SU-DHL-6 (cell line): ENCODE results near the gene SPATA16.

Experiments used
- H2AFZ ChIP-seq: fragments of 200-600 bp; sonication (generic); 2 replicates; pipeline ENCODE4 v1.6.1; 2014; ENCODE audit warnings: low read depth, mild to moderate bottlenecking, moderate library complexity, mixed read lengths, antibody characterized with exemption, low read length; ENCODE audit not compliant: severe bottlenecking
- H3F3A ChIP-seq: fragments of 200-600 bp; shearing (Covaris generic); 2 replicates; pipeline ENCODE4 v1.6.0; 2016; ENCODE audit warnings: antibody characterized with exemption, mild to moderate bottlenecking; ENCODE audit not compliant: insufficient read depth
- H3K27ac ChIP-seq: fragments of 200-600 bp; sonication (generic); 2 replicates; pipeline ENCODE4 v1.5.1; 2016; ENCODE audit warnings: low read depth, mild to moderate bottlenecking, low read length, moderate library complexity, mixed read lengths
- H3K27me3 ChIP-seq: fragments of 200-600 bp; sonication (generic), shearing (Covaris generic); 2 replicates; pipeline ENCODE4 v1.6.0; 2014; ENCODE audit warnings: mild to moderate bottlenecking, low read length
- H3K36me3 ChIP-seq: fragments of 200-600 bp; sonication (generic); 2 replicates; pipeline ENCODE4 v1.6.1; 2014; ENCODE audit warnings: mild to moderate bottlenecking, low read length, mixed read lengths
- H3K4me2 ChIP-seq: fragments of 300-600, 200-600 bp; shearing (Covaris generic), sonication (generic); 2 replicates; pipeline ENCODE4 v1.6.0; 2014; ENCODE audit warnings: low read length, low read depth, mild to moderate bottlenecking; ENCODE audit not compliant: poor library complexity, severe bottlenecking
- H3K4me3 ChIP-seq: fragments of 200-600 bp; sonication (generic); 2 replicates; pipeline ENCODE4 v1.5.1; 2014; ENCODE audit warnings: antibody characterized with exemption, low read length, mild to moderate bottlenecking, mixed read lengths; ENCODE audit not compliant: insufficient read depth, poor library complexity, severe bottlenecking
- H3K79me2 ChIP-seq: fragments of 200-600 bp; sonication (generic); 2 replicates; pipeline ENCODE4 v1.6.1; 2014; ENCODE audit warnings: mild to moderate bottlenecking, low read length, moderate library complexity; ENCODE audit not compliant: insufficient read depth
- H3K9ac ChIP-seq: fragments of 200-600 bp; sonication (generic); 2 replicates; pipeline ENCODE4 v1.7.0; 2014; ENCODE audit warnings: mild to moderate bottlenecking, low read length
- H3K9me2 ChIP-seq: fragments of 200-600 bp; sonication (generic); replicated peaks from 2 replicates; pipeline ENCODE4 v1.6.1; 2014; ENCODE audit warnings: low read length; ENCODE audit not compliant: insufficient read depth
- H3K9me3 ChIP-seq: fragments of 200-600 bp; sonication (generic); 2 replicates; pipeline ENCODE4 v1.6.1; 2014; ENCODE audit warnings: low read length, mixed read lengths; ENCODE audit not compliant: insufficient read depth
- H4K20me1 ChIP-seq: fragments of 200-600 bp; sonication (generic); 2 replicates; pipeline ENCODE4 v1.6.1; 2014; ENCODE audit warnings: low read depth, mild to moderate bottlenecking, antibody characterized with exemption, low read length, moderate library complexity, mixed read lengths
- EZH2phosphoT487 ChIP-seq: fragments of 200-600 bp; sonication (generic), shearing (Covaris generic); conservative IDR thresholded peaks from 2 replicates; pipeline ENCODE4 v1.6.1; 2018; ENCODE audit warnings: mild to moderate bottlenecking, antibody characterized with exemption, low read length, moderate library complexity, mixed read lengths
- TF ChIP-seq, protein P1 (sequence below): fragments of 200-600 bp; sonication (generic); IDR thresholded peaks from one replicate; pipeline ENCODE4 v1.5.1; 2017; ENCODE audit warnings: antibody characterized with exemption, mild to moderate bottlenecking, low read length, moderate library complexity; ENCODE audit not compliant: insufficient read depth, poor library complexity, severe bottlenecking

The SPATA16 gene

DNA sequence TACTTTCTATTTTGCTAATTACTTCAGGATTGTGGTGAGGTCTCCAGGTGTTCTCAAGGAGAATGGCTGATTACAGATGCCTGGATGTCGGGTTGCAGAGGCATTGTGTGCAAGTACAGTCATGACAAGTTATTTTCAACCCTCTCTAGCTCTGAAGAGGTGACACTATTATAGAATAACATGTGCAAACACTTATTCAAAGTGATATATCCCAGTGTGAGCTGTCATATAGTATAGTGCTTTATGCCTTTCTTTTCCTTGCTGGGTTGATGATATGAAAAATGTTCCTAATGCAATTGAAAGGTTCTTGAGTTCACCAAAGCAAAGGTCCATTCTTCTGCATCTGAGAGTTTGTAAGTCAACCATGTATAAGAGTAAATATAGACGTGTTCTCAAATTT, 167.2 kb downstream of the SPATA16 start:
- H3K4me2 ChIP-seq, result no peak overlapping the region
- H3K79me2 ChIP-seq, result no peaks in the 10 kb centered on the region
- H3K9me3 ChIP-seq, result no peaks in the 10 kb centered on the region
- no peak overlapping the region for H3K9ac ChIP-seq
- H4K20me1 ChIP-seq, result no peaks in the 10 kb centered on the region
- H3K36me3 ChIP-seq, result no peaks in the 10 kb centered on the region
- TF ChIP-seq, protein P1, sequence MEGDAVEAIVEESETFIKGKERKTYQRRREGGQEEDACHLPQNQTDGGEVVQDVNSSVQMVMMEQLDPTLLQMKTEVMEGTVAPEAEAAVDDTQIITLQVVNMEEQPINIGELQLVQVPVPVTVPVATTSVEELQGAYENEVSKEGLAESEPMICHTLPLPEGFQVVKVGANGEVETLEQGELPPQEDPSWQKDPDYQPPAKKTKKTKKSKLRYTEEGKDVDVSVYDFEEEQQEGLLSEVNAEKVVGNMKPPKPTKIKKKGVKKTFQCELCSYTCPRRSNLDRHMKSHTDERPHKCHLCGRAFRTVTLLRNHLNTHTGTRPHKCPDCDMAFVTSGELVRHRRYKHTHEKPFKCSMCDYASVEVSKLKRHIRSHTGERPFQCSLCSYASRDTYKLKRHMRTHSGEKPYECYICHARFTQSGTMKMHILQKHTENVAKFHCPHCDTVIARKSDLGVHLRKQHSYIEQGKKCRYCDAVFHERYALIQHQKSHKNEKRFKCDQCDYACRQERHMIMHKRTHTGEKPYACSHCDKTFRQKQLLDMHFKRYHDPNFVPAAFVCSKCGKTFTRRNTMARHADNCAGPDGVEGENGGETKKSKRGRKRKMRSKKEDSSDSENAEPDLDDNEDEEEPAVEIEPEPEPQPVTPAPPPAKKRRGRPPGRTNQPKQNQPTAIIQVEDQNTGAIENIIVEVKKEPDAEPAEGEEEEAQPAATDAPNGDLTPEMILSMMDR, result no peak
- no peak for TF ChIP-seq EZH2phosphoT487
- no peak overlapping the region for H3K27ac ChIP-seq
- H3K4me3 ChIP-seq, result no peak overlapping the region
- no peaks in the 10 kb centered on the region for H3F3A ChIP-seq
- no peaks in the 10 kb centered on the region for H3K27me3 ChIP-seq
- no peaks in the 10 kb centered on the region for H3K9me2 ChIP-seq
- no peak overlapping the region for H2AFZ ChIP-seq

DNA sequence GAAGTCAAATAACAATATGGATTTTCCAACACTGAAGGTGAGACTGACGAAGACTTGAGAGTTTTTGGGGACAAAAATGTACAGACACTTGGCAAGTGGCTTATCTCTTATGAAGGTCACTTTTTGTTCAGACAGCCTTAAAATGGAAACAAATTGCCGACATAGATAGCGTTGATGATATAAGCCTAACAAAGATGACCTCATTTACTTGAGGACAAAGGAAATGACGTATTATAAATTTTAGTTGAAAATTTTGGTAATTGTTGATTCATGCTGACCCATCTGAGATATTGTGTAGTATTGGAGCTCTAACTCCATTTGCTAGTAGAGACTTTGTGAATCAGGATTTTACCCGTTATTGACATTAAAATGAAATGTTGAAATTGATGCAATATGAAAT, 168.3 kb downstream of the SPATA16 start:
- no peaks in the 10 kb centered on the region for H3K9me2 ChIP-seq
- no peak overlapping the region for H3K27ac ChIP-seq
- no peak overlapping the region for H3K9ac ChIP-seq
- no peaks in the 10 kb centered on the region for H3K36me3 ChIP-seq
- H3F3A ChIP-seq, result no peaks in the 10 kb centered on the region
- no peak overlapping the region for H3K4me3 ChIP-seq
- H3K27me3 ChIP-seq, result no peaks in the 10 kb centered on the region
- no peaks in the 10 kb centered on the region for H3K9me3 ChIP-seq
- H2AFZ ChIP-seq, result no peak overlapping the region
- H4K20me1 ChIP-seq, result no peaks in the 10 kb centered on the region
- TF ChIP-seq, protein P1, result no peak
- TF ChIP-seq EZH2phosphoT487, result no peak
- H3K79me2 ChIP-seq, result no peaks in the 10 kb centered on the region
- no peak overlapping the region for H3K4me2 ChIP-seq

DNA sequence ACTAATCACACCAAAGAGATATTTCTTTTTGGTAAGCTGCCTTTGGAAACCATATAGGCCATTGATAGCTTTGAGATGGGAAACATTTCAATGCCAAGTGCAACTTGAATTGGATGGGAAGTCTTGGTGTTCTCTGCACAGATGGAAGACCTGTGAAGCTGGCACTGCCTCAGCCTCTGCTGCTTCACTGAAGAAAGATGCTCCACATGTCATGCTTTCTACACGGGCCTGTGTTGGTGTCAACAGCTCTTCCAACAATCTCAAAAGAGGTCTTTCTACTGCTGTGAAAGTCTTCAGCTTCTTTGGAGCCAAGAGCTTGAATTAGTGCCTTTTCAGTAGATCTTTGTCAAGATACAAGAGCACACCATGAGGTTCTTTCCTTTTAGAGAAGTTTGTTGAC, 169.0 kb downstream of the SPATA16 start:
- Histone ChIP-seq H3K4me3 (no peak overlapping the region), H3K27ac (no peak overlapping the region), H3K9me2 (no peaks in the 10 kb centered on the region), H4K20me1 (no peaks in the 10 kb centered on the region), H3K9ac (no peak overlapping the region), H3K9me3 (no peaks in the 10 kb centered on the region), H3K36me3 (no peaks in the 10 kb centered on the region), H3K79me2 (no peaks in the 10 kb centered on the region), H2AFZ (no peak overlapping the region), H3F3A (no peaks in the 10 kb centered on the region), H3K27me3 (no peaks in the 10 kb centered on the region), H3K4me2 (no peak overlapping the region)
- TF ChIP-seq EZH2phosphoT487, result no peak
- TF ChIP-seq, protein P1, result no peak

DNA sequence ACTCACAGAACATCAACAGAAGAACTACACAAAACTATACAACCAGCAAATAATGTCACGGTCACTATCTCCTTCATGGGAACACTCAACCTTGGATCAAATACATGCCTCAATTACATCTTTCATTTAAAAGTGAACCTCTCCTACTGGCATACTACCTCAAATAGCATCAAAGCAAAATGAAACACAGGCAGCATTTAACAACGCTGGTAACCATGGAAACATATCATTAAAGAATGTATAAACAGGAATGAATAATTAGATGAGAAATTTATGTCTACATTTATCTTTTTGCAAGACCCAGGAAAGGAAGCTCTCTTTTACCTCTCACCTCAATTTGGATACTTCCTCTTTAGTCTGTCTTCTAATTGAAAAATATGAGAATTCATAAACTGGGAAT, 172.4 kb downstream of the SPATA16 start:
- no peak overlapping the region for H3K4me2 ChIP-seq
- no peaks in the 10 kb centered on the region for H4K20me1 ChIP-seq
- H3K9me2 ChIP-seq, result no peaks in the 10 kb centered on the region
- no peak for TF ChIP-seq EZH2phosphoT487
- TF ChIP-seq, protein P1, result no peak
- no peaks in the 10 kb centered on the region for H3K79me2 ChIP-seq
- H3K9me3 ChIP-seq, result no peaks in the 10 kb centered on the region
- H2AFZ ChIP-seq, result no peak overlapping the region
- no peak overlapping the region for H3K27ac ChIP-seq
- H3K9ac ChIP-seq, result no peak overlapping the region
- no peaks in the 10 kb centered on the region; the same call in 1 of the 2 replicates for H3K27me3 ChIP-seq
- no peak overlapping the region for H3K4me3 ChIP-seq
- no peaks in the 10 kb centered on the region for H3F3A ChIP-seq
- H3K36me3 ChIP-seq, result no peaks in the 10 kb centered on the region
